ENCODE data around the gene FUBP3.

DNA sequence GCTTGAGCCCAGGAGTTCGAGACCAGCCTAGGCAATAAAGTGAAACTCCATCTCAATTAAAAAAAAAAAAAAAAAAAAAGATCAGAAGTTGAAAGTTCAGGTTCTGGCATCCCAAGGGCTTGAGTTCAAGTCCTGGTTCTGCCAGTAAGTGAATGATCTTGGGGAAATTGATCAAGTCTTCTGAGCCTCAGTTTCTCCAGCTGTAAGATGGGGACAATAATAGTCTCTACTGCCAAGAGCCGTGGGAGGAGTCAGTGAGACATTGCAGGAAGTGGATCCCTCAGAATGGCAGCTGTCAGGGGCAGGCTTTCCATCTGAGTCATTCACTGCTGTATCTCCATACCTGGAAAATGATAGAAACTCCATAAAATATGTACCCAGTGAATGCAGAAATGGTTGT is 37.8 kb upstream of the FUBP3 start:
- no peak for TF ChIP-seq GATA2 (IDR thresholded peaks at IDR 0.05; ENCODE audit: low read depth, low read length)
- TF ChIP-seq GATA3 (IDR thresholded peaks at IDR 0.05; ENCODE audit: low read depth, low read length) = no peak
